SIG-M5 treated with dmso at 0.1 percent for 504 hours (cell line): Measurements from ENCODE around the gene PTPRJ.

Source experiments
- DNase-seq: peaks from one replicate; lab custom pipeline; 2025; ENCODE audit not compliant: unreplicated experiment; lab: John Stamatoyannopoulos, UW

The PTPRJ gene

DNA sequence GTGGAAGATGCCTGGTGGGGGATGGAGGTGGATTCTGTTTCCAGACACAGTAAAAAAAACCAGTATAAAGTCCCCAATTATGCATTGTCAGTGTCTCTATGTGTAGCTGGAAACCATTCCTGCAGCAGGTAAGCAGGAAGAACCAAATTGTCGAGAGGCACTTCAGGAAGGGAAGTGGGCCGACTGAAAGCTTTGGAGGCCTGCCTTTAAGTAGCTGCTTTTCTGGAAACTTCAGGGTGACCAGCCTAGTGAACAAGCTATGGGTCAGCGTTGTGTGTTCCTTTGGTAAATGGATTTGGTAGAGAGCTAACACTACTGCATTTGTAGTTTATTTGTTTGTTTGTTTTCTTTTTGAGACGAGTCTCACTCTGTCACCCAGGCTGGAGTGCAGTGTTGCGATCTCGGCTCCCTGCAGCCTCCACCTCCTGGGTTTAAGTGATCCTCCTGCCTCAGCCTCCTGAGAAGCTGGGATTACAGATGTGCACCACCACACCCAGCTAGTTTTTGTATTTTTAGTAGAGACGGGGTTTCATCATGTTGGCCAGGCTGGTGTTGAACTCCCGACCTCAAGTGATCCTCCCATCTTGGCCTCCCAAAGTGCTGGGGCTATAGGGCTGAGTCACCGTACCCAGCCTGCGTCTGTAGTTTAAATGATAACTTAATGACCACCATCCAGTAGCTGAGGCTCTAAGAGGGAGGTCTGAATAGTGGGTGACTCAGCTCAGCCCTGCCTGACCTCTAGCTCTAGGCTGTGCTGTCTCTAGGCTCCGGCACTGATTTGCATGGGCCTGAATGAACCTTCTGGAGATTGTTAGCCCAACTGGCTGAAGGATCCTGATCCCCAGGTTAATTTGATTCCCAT lies 12.8 kb downstream of the PTPRJ start:
- no peak for DNase-seq

- DNase-seq = no peak
Measured at GRCh38 chr11:47994417-47994816, 14.1 kb downstream of the PTPRJ start.

DNA sequence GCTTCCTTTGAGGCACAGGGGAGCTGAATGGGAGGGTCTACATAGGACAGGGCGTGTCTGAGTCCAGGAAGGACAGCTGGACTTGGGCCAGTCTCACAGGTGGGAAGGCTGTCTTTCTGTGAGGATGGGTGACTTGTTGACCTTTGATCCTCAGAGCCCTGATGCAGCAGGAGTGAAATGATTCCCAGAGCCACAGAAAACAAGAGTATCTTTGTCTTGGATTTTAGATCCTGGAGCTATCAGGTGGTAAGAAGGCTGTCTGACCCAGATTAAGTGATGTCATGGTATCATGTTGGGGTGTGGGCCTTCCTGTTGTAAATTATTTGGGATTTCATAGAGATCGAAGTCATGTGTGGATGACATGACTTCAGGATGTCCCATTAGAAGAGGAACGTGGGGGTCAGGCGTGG lies 15.0 kb downstream of the PTPRJ start:
- DNase-seq = no peak

GRCh38 chr11:47997063-47998053 lies 17.0 kb downstream of the PTPRJ start:
- DNase-seq = no peak

DNA sequence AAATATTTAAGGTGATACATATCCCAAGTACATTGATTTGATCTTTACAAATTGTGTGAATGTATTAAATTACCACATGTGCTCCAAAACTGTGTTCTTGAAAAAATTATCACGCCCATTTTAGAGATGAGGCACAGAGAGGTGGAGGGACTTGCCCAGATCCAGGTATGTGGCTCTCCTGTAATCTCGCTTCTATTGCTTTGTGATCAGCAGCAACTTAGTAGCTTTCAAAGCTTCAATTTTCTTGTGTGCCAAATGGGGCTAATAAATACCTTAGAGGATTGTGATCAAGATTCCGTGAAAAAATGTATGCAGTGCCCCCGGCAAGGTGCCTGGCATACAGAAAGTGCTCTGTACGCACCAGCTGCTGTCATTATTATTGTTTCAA lies 18.0 kb downstream of the PTPRJ start:
- no peak for DNase-seq

DNA sequence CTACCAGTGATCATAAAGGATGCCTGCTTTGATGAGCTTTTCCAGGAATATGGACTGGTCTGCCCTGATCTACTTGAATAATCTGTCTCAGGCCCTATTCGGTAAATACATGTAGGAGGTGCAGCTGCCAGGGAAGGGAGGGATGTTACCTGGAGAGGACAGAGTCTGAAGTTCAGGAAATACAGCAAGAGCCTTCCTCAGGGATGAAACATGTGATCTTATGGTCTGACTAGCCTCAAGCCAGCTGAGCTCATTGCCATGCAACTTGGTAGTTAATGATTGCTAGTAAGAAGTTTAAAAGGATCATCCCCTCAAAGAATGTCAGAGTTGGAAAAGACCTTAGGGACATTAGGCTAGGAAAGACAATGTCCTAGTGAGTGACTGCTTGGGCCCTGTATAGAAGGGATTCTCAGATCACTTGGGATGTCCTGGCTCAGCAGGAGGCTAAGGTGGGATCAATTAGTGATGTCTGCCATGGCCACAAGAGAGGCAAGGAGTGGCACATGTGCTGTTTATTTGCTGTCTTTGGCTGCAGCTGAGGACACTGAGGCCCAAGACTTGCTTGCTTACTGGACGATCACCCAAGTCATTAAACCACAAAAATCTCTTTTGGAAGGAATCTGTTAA lies 18.5 kb downstream of the PTPRJ start:
- DNase-seq = no peak

DNA sequence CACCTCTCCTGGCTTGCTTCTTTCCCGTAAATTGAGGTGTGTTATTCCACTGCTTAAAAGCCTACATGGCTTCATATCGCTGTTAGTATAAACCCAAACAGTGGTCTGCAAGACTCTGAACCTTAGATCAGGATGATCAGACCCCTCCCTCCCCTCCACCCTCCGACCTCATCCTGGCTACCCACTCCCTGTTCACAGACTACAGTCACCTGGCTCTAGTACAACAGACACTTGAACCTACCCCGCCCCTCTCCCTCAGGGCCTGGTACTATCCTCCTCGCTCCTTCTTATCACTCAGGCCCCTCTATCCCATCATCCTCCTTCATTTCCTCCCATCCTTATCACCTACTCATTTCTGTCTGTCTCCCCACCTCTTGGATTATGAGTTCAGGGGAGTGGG lies 20.1 kb downstream of the PTPRJ start:
- DNase-seq = no peak

- no peak for DNase-seq
Measured at GRCh38 chr11:48001438-48002021, 21.2 kb downstream of the PTPRJ start.

GRCh38 chr11:48002561-48002960 lies 22.2 kb downstream of the PTPRJ start:
- DNase-seq = no peak

DNA sequence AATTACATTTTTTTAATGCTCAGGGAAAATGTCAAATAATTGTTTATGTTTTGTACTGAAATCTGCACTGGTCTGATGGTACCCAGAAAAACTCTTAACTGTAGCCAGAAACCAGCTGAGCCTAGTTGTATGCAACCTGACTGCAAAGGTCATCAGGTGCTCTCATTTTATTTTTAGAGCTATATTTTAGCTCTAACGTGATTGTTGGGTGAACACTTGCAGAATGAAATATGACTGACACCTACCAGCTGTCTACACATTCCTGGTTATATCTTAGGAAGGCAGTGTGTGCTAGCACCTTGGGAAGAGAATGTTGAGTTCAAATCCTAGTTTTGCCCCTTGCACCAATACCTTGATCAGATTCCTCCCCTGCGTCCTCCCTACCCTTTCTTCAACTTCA lies 23.6 kb downstream of the PTPRJ start:
- DNase-seq = no peak

DNA sequence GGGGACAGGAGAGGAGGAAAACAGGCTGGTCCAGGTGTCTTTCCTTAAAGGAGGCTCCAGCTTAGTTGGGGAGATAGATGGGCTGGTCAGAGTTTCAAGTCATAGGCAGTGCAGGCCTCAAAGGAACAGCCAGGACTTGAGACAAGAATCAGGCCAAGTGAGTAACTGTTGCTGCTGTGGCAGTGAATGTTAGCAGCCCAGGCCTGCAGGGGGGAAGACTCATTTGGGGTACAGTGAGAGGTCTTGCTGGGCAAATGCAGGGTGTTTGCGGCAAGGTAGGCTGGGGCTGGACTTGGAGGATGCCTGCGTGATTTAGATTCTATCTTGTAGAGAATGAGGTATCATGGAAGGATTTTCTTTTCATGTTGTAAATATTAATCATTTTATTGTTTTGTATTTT lies 24.1 kb downstream of the PTPRJ start:
- DNase-seq = no peak

- DNase-seq = peak; percentile 31
Measured at GRCh38 chr11:48005136-48005535, 24.8 kb downstream of the PTPRJ start.

DNA sequence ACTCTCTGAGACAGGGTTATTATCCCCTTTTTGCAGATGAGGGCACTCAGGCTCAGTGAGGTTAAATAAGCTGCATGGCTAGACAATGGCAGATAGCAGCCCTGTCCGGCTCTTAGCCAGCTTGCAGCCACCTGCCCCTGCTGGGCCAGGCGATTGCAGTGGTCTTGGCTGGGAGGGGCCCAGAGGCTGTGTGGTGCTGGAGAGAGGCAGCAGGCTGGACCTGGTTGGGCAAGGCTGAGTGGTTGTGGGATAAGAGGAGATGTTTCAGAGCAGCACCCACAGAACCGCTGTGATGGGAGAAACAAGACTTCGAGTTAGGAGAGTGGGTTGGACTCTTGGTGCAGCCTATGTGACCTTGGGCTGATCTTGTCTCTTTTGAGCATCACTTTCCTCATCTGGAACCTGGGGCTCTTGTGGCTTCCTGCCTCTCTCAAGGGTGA lies 25.5 kb downstream of the PTPRJ start:
- no peak for DNase-seq

- no peak for DNase-seq
Measured at GRCh38 chr11:48006301-48006992, 26.1 kb downstream of the PTPRJ start.

GRCh38 chr11:48007677-48008076 lies 27.3 kb downstream of the PTPRJ start:
- peak; percentile 39 for DNase-seq

- DNase-seq = no peak
Measured at GRCh38 chr11:48008951-48009270, 28.6 kb downstream of the PTPRJ start.

DNA sequence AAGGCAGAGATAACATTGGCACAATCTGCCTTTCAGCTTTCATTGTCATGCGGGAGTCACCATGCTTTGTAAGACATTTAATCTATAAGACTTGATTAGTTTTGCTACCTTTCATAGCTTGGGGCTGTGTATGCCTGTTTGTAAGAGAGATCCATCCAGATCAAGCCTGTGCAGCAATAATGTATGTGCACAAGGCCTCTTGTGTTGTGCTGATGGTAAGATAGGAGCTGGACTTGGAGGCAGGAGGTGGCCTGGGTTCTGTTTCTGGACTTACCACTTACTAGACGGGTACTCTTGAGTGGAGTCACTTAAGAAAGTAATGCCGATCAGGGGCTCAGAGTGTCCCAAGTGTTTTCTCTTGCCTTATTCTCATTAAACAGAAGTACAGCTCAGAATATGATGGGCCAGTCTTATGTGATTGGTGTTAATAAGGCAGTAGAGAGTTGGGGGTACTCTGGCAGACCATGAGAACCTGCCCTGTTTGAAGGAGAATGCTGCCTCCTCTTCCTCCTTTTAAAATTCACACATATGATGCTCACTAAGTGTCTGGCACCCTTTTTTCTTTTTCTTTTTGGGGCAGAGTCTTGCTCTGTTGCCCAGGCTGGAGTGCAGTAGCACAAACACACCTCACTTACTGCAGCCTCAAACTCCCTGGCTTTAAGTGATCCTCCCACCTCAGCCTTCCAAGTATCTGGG lies 30.9 kb downstream of the PTPRJ start:
- no peak for DNase-seq

- no peak for DNase-seq
Measured at GRCh38 chr11:48011798-48012391, 31.5 kb downstream of the PTPRJ start.

DNA sequence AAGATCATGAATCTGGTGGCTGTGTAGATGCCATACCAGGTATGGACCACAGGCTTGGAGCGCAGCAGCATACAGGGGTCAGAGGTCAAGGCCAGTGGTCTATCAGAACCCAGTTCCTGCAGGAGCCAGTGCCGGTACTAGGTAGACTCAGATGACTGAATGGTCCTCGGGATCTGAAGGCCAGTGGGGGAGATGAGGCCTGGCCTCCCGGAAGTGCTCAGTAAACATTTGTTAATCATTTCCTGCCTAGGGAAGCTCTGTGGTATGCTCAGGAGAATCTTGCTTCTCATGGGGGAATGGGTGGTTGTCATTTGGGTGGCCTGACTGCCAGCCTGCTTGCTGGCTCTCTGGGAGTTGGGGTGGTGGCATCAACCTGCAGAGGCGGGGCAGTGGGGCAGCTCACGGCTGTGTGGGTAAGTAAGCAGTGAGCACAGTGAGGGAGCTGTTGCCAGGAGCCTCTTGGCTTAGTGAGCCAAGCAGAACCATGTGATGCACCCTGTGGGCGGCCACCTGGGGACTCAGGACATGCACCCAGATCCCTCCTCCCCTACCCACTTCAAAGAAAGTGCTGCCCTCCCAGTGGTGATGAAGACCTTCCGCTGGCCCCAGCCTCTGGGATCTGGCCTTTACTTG lies 33.0 kb downstream of the PTPRJ start:
- peak; percentile 20 for DNase-seq
